GM12872 (cell line): ENCODE data around the gene PLD1.

Experiments used
- CTCF ChIP-seq: IDR thresholded peaks from 3 replicates; pipeline ENCODE4 v1.5.1; 2011; ENCODE audit warnings: low read depth, mild to moderate bottlenecking, low read length, moderate library complexity; ENCODE audit not compliant: insufficient read depth

The PLD1 gene

GRCh38 chr3:171556574-171557145 is 253.6 kb downstream of the PLD1 start:
- no peak for TF ChIP-seq CTCF

- no peak for TF ChIP-seq CTCF
Measured at GRCh38 chr3:171556148-171556547, 254.1 kb downstream of the PLD1 start.

- no peak for TF ChIP-seq CTCF
Measured at GRCh38 chr3:171553086-171553485, 257.2 kb downstream of the PLD1 start.

GRCh38 chr3:171552531-171552930 is 257.8 kb downstream of the PLD1 start:
- no peak for TF ChIP-seq CTCF

GRCh38 chr3:171551296-171551695 is 259.0 kb downstream of the PLD1 start:
- TF ChIP-seq CTCF = no peak
